ENCODE measurements around the gene ISG15.

DNA sequence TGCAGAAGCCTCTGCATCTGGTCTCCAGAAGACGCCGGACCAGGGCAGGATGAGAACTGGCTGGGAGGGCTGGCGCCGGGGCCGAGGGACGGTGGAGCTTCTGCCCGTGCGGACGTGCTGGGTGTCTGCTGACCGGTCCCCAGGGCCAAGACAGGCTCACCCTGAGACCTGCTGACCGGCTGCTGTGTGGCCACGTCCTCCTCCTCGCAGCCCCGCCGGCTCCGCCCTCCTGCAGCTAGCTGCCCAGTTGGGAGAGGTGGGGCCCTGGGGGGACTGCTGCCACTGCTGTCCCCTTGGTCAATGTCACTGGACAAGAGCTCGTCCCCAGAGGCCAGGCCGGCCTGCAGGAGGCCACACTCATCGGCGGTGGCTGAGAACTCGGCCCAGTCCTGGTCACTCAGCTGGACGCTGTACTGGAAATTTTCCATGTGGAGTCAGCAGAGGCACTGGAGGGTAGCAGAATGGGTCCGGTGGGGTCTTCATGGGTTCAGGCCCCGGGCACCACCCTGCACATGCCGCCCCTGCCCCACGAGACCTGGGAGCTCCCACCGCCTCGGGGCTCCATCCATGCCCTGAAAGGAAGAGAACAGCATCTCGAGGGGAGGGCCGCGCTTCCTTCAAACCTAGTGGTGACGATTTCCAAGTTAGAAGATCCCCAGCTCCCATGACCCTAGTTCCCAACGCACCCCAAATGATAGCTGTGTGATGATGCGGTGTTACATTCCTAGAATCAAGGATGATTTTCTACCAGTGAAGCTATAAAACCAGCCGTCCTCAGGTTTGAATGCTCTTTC lies 32.5 kb upstream of the ISG15 start:
- TF ChIP-seq, protein P1, sequence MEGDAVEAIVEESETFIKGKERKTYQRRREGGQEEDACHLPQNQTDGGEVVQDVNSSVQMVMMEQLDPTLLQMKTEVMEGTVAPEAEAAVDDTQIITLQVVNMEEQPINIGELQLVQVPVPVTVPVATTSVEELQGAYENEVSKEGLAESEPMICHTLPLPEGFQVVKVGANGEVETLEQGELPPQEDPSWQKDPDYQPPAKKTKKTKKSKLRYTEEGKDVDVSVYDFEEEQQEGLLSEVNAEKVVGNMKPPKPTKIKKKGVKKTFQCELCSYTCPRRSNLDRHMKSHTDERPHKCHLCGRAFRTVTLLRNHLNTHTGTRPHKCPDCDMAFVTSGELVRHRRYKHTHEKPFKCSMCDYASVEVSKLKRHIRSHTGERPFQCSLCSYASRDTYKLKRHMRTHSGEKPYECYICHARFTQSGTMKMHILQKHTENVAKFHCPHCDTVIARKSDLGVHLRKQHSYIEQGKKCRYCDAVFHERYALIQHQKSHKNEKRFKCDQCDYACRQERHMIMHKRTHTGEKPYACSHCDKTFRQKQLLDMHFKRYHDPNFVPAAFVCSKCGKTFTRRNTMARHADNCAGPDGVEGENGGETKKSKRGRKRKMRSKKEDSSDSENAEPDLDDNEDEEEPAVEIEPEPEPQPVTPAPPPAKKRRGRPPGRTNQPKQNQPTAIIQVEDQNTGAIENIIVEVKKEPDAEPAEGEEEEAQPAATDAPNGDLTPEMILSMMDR (IDR thresholded peaks at IDR 0.05): no peak
- no peak for TF ChIP-seq POLR2A (IDR thresholded peaks at IDR 0.05)

Measured in Peyer's patch (tissue), 4 donors.